HG03108 (cell line): Measurements from ENCODE around the gene GFOD2.

Source experiments
- ATAC-seq: cut with Tn5 transposase; IDR thresholded peaks from one replicate; pipeline ENCODE4 v1.9.1; 2021; ENCODE audit warnings: moderate library complexity; ENCODE audit not compliant: unreplicated experiment

The GFOD2 gene

DNA sequence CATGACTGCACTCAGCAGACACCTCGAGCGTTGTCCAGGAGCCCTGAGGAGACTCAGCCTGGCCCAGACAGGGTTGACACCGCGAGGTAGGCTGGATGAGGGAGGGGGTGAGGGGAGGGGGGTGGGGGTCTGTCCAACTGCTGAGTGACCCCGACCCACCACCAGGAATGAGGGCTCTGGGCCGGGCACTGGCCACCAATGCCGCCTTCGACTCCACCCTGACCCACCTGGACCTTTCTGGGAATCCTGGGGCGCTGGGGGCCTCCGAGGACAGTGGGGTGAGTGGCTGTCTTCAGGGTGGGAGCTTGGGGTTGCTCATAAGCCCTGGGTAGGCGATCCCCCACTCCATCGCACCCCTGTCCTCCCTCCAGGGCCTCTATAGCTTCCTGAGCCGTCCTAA is 71.4 kb downstream of the GFOD2 start:
- no peak for ATAC-seq

DNA sequence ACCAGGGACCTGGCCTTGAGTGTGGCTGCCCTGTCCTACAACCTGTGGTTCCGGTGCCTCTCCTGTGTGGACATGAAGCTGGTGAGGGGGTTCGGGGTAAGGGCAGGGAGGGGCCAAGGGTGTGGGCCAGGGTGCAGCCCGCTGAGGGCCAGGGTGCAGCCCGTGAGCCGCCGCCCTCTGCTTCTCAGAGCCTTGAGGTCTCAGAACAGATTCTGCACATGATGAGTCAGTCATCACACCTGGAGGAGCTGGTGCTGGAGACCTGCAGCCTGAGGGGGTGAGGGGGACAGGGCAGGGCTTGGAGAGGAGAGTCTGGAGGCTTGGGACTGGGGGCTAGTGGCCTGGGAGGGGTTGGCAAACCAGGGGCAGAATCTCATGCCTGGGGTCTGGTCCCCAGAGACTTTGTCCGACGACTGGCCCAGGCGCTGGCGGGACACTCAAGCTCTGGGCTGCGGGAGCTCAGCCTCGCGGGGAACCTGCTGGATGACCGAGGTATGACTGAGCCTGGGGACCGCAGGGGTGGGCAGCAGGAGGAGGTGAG is 71.9 kb downstream of the GFOD2 start:
- ATAC-seq: no peak

- ATAC-seq: no peak
These were observed 73.6 kb downstream of the GFOD2 start for GRCh38 chr16:67645397-67646121.

DNA sequence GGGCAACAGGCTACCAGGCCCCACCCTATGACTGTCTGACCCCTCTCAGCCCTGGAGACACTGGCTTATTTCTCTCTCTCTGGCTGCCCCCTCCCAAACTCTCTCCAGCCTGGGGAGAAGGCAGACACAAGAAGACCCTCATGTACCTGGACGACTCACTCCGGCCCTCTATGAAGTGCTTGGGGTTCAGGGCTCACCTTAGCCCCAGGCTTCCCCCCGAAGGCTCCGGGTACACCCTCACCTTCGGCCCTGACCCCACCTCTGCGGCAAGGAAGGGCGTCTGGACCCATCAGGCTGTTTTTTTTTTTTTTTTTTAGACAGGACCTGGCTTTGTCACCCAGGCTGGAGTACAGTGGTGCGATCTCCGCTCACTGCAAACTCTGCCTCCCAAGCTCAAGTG is 75.1 kb downstream of the GFOD2 start:
- ATAC-seq: no peak

DNA sequence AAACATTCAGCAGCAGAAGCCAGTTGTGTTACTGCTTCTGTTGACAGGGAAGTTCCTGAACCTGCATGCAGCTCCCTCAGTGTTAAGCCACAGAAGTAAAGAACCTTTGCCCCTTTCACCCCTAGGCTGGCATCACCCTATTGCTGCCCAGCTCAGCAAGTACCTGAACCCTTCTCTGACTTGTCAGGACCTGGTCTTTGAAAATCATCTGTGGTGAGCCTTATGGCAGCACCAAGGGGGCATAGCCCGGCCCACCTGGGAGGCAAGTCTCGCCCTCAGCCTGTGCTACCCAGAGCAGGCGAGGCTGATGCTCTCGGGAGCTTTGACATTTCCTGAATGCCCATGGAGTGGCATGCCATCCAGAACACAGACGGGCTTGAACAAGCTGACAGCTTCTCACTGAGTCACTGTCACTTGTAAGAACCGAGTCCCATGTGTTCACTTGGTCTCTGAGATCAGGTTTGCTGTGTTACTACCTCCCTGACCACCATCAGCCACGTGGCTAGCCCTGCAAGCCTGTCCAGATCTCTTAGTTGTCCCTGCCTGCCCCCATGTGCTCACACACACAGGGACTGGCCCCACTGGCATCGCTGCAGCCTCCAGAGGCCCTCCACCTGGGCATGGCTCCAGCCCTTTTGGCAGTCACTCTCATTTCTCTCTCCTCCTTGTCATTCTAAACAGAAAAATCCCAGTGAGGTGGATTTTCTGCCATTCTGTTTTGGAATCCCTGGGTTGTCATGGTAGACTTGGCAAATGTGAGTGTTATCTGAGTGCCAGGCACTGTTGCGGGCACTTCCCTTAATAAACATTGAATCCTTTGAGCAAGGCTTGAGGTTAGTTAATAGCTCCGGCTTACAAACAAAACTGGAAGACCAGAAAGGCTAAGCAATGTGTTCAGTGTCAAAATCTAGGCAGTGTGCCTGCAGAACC is 77.1 kb downstream of the GFOD2 start:
- ATAC-seq: no peak

DNA sequence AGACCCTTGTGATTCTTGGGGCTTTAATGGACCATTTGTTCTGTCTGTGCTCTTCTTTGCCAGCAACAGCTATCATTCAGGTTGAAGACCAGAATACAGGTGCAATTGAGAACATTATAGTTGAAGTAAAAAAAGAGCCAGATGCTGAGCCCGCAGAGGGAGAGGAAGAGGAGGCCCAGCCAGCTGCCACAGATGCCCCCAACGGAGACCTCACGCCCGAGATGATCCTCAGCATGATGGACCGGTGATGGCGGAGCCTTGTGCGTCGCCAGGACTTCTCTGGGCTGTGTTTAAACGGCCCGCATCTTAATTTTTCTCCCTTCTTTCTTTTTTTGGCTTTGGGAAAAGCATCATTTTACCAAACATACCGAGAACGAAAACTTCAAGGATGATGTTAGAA is 81.5 kb downstream of the GFOD2 start:
- no peak for ATAC-seq

DNA sequence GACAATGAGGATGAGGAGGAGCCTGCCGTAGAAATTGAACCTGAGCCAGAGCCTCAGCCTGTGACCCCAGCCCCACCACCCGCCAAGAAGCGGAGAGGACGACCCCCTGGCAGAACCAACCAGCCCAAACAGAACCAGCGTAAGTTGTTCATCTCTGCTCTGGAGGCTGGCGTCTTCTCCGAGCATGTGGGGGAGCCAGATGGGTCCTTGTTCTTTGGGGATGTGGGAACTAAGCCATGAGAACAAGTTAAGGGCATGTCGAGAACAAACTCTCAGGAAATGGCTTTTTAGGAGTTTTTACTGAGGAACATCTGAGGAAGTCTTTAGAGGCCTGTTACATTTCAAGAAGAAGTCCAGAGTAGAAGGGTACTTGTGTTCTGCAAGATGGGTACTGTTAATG is 82.4 kb downstream of the GFOD2 start:
- ATAC-seq: no peak

- ATAC-seq: no peak
These were observed 86.5 kb downstream of the GFOD2 start for GRCh38 chr16:67632415-67633172.

DNA sequence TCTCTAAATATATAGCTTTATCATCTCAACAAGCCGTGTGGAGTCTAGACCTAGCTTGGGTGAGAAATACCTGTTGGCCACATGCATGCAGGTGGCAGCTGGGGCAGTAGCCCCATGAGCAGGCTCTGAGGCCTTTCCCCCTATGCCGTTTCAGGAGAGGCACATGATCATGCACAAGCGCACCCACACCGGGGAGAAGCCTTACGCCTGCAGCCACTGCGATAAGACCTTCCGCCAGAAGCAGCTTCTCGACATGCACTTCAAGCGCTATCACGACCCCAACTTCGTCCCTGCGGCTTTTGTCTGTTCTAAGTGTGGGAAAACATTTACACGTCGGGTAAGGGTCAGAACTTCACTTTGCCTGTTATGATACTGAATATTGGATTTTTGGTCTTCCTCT is 90.9 kb downstream of the GFOD2 start:
- ATAC-seq: no peak
